HepG2 (cell line): ENCODE data around the gene NDUFS2. TPM values are rescaled to one million over a fixed set of nuclear protein-coding genes. Genes with fewer than 3 reads are reported as not detected.

ENCODE experiments used
- AGO1 ChIP-seq: fragments of 200-400 bp; formaldehyde crosslinking; IDR thresholded peaks from 2 replicates; pipeline ENCODE4 v1.6.1; 2017; ENCODE audit warnings: mild to moderate bottlenecking, low read depth, low read length, moderate library complexity; ENCODE audit not compliant: poor library complexity, severe bottlenecking
- CBX2 ChIP-seq, 2 experiments: fragments of 200-600 bp in 1 of 2; sonication (generic); formaldehyde crosslinking in 1 of 2; IDR thresholded peaks; 2 replicates each; pipeline versions ENCODE4 v1.7.0 to v1.8.1; 2018 to 2022; ENCODE audit warnings: low read depth in 2 of 2, low read length in 1 of 2, mild to moderate bottlenecking in 1 of 2, missing genetic modification reagents in 1 of 2
- CENPT ChIP-seq: sonication (generic); formaldehyde crosslinking; IDR thresholded peaks from 2 replicates; pipeline ENCODE4 v1.8.0; 2022; ENCODE audit warnings: low read depth, mild to moderate bottlenecking, moderate library complexity, missing genetic modification reagents
- HES4 ChIP-seq: sonication (generic); formaldehyde crosslinking; IDR thresholded peaks from 2 replicates; pipeline ENCODE4 v1.9.0; 2021; ENCODE audit warnings: mild to moderate bottlenecking, missing genetic modification reagents, borderline replicate concordance
- NFKB2 ChIP-seq: sonication (generic); formaldehyde crosslinking; IDR thresholded peaks from 2 replicates; pipeline ENCODE4 v1.4.0; 2020; ENCODE audit warnings: missing genetic modification reagents, borderline replicate concordance
- SMARCC2 ChIP-seq: fragments of 450-650 bp; IDR thresholded peaks from 2 replicates; pipeline ENCODE4 v1.6.1; 2017; ENCODE audit warnings: antibody characterized with exemption, mild to moderate bottlenecking
- STAG1 ChIP-seq: sonication (generic); formaldehyde crosslinking; IDR thresholded peaks from 2 replicates; pipeline ENCODE4 v1.4.0; 2020; ENCODE audit warnings: missing genetic modification reagents
- ZC3H4 ChIP-seq: sonication (generic); formaldehyde crosslinking; IDR thresholded peaks from 2 replicates; pipeline ENCODE4 v1.4.0; 2020; ENCODE audit warnings: missing genetic modification reagents, borderline replicate concordance
- ZNF331 ChIP-seq: sonication (generic); formaldehyde crosslinking; IDR thresholded peaks from 2 replicates; pipeline ENCODE4 v1.4.0; 2020; ENCODE audit warnings: missing genetic modification reagents
- ZNF451 ChIP-seq: sonication (generic); formaldehyde crosslinking; IDR thresholded peaks from 2 replicates; pipeline ENCODE4 v1.5.0; 2020; ENCODE audit warnings: mild to moderate bottlenecking, missing genetic modification reagents
- ZNF83 ChIP-seq: sonication (generic); formaldehyde crosslinking; IDR thresholded peaks from 2 replicates; pipeline ENCODE4 v1.4.0; 2020; ENCODE audit warnings: missing genetic modification reagents, mild to moderate bottlenecking, borderline replicate concordance
- polyA plus RNA-seq, 8 experiments: library from polyadenylated mRNA; depleted of rRNA in 3 of 8; stranded (reverse) in 7 of 8; unstranded in 1 of 8; fragments of >200 nt; fragmentation: Illumina TruSeq in 4 of 8; extraction: Trizol in 4 of 8; gene quantifications; 2 replicates each; pipeline versions ENCODE4 v1.2.1 to v1.2.3, GENCODE V29; 2011 to 2016; ENCODE audit warnings: low read depth in 4 of 8, missing spikeins in 1 of 8, mixed read lengths in 1 of 8; ENCODE audit not compliant: insufficient read depth in 1 of 8
- total RNA-seq, 5 experiments: library from RNA; depleted of rRNA; stranded (reverse); fragments of >200 nt; fragmentation: Illumina TruSeq; extraction: Trizol; gene quantifications; 2 replicates each; pipeline ENCODE4 v1.2.3, GENCODE V29; 2016; ENCODE audit warnings: low read depth in 1 of 5
- TF ChIP-seq, protein P1 (sequence below): sonication (generic); formaldehyde crosslinking; IDR thresholded peaks from 2 replicates; pipeline ENCODE4 v1.5.0; 2020; ENCODE audit warnings: mild to moderate bottlenecking, missing genetic modification reagents, borderline replicate concordance
- TF ChIP-seq, protein P2 (sequence below): IDR thresholded peaks from 2 replicates; pipeline ENCODE4 v1.6.1; 2012; ENCODE audit warnings: low read length, improper control_type of control experiment

Gene NDUFS2
- total and polyA plus RNA-seq, 2 of the 13 experiments (the other 11 are each of a cell fraction or from before 2014, with no cell fraction given) = 89.9 to 118 TPM

DNA sequence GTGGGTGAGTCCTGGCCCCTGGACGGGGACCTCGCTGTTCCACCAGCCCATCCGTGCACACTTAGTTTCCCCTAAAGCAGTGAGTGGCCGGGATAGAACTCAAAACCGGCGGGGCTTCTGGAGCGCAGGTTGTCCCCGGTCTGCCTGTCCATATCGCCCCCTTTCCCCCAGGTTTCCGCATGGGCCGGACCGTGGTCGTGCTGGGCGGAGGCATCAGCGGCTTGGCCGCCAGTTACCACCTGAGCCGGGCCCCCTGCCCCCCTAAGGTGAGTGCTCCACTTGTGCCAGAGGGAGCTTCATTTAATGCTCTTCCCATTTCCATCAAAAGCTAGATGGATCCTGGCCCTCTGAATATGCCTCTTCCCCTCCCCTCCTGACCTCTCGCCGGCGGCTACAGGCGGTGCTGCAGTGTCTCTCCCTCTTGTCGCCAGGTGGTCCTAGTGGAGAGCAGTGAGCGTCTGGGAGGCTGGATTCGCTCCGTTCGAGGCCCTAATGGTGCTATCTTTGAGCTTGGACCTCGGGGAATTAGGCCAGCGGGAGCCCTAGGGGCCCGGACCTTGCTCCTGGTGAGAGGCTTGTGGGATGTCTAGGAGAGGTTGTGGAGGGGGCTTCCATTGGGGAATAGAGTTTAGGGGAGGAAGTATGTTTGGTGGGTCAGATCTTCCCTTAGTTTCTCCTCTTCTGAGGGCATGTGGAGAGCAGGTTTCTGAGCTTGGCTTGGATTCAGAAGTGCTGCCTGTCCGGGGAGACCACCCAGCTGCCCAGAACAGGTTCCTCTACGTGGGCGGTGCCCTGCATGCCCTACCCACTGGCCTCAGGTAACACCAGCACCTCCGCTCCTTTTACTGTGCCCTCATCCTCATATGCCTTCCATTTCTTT lies 35.3 kb upstream of the NDUFS2 start (continued):
- TF ChIP-seq, protein P1, sequence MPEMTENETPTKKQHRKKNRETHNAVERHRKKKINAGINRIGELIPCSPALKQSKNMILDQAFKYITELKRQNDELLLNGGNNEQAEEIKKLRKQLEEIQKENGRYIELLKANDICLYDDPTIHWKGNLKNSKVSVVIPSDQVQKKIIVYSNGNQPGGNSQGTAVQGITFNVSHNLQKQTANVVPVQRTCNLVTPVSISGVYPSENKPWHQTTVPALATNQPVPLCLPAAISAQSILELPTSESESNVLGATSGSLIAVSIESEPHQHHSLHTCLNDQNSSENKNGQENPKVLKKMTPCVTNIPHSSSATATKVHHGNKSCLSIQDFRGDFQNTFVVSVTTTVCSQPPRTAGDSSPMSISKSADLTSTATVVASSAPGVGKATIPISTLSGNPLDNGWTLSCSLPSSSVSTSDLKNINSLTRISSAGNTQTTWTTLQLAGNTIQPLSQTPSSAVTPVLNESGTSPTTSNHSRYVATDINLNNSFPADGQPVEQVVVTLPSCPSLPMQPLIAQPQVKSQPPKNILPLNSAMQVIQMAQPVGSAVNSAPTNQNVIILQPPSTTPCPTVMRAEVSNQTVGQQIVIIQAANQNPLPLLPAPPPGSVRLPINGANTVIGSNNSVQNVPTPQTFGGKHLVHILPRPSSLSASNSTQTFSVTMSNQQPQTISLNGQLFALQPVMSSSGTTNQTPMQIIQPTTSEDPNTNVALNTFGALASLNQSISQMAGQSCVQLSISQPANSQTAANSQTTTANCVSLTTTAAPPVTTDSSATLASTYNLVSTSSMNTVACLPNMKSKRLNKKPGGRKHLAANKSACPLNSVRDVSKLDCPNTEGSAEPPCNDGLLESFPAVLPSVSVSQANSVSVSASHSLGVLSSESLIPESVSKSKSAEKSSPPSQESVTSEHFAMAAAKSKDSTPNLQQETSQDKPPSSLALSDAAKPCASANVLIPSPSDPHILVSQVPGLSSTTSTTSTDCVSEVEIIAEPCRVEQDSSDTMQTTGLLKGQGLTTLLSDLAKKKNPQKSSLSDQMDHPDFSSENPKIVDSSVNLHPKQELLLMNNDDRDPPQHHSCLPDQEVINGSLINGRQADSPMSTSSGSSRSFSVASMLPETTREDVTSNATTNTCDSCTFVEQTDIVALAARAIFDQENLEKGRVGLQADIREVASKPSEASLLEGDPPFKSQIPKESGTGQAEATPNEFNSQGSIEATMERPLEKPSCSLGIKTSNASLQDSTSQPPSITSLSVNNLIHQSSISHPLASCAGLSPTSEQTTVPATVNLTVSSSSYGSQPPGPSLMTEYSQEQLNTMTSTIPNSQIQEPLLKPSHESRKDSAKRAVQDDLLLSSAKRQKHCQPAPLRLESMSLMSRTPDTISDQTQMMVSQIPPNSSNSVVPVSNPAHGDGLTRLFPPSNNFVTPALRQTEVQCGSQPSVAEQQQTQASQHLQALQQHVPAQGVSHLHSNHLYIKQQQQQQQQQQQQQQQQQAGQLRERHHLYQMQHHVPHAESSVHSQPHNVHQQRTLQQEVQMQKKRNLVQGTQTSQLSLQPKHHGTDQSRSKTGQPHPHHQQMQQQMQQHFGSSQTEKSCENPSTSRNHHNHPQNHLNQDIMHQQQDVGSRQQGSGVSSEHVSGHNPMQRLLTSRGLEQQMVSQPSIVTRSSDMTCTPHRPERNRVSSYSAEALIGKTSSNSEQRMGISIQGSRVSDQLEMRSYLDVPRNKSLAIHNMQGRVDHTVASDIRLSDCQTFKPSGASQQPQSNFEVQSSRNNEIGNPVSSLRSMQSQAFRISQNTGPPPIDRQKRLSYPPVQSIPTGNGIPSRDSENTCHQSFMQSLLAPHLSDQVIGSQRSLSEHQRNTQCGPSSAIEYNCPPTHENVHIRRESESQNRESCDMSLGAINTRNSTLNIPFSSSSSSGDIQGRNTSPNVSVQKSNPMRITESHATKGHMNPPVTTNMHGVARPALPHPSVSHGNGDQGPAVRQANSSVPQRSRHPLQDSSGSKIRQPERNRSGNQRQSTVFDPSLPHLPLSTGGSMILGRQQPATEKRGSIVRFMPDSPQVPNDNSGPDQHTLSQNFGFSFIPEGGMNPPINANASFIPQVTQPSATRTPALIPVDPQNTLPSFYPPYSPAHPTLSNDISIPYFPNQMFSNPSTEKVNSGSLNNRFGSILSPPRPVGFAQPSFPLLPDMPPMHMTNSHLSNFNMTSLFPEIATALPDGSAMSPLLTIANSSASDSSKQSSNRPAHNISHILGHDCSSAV (CRISPR knock-in tag) = no peak
- TF ChIP-seq AGO1 (no peak), STAG1 (CRISPR knock-in tag) (no peak), ZC3H4 (CRISPR knock-in tag) (no peak), ZNF331 (no peak), SMARCC2 (no peak), ZNF83 (no peak), ZNF451 (CRISPR knock-in tag) (no peak), CENPT (no peak), HES4 (CRISPR knock-in tag) (0 out of 2 replicates have a peak, but pooled peaks have one; percentile 11), NFKB2 (CRISPR knock-in tag) (0 out of 2 replicates have a peak, but pooled peaks have one; percentile 20), CBX2 (IDR thresholded peaks at IDR 0.05; ENCODE audit: low read depth, low read length) (no peak), CBX2 (CRISPR knock-in tag; IDR thresholded peaks at IDR 0.05; ENCODE audit: low read depth) (no peak)
- TF ChIP-seq, protein P2, sequence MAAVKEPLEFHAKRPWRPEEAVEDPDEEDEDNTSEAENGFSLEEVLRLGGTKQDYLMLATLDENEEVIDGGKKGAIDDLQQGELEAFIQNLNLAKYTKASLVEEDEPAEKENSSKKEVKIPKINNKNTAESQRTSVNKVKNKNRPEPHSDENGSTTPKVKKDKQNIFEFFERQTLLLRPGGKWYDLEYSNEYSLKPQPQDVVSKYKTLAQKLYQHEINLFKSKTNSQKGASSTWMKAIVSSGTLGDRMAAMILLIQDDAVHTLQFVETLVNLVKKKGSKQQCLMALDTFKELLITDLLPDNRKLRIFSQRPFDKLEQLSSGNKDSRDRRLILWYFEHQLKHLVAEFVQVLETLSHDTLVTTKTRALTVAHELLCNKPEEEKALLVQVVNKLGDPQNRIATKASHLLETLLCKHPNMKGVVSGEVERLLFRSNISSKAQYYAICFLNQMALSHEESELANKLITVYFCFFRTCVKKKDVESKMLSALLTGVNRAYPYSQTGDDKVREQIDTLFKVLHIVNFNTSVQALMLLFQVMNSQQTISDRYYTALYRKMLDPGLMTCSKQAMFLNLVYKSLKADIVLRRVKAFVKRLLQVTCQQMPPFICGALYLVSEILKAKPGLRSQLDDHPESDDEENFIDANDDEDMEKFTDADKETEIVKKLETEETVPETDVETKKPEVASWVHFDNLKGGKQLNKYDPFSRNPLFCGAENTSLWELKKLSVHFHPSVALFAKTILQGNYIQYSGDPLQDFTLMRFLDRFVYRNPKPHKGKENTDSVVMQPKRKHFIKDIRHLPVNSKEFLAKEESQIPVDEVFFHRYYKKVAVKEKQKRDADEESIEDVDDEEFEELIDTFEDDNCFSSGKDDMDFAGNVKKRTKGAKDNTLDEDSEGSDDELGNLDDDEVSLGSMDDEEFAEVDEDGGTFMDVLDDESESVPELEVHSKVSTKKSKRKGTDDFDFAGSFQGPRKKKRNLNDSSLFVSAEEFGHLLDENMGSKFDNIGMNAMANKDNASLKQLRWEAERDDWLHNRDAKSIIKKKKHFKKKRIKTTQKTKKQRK = no peak
